ENCODE measurements around the gene TPM4. TPM values are rescaled to one million over a fixed set of nuclear protein-coding genes. Genes with fewer than 3 reads are reported as not detected.
"Not testable (repeated sequence)": the region's sequence is repeated elsewhere in the genome, so short reads cannot be mapped to it uniquely, and the experiment has no call there.

The TPM4 gene
- polyA plus RNA-seq, result 223 TPM
- long read RNA-seq, donor 1, transcript TPM4-201 (8 exons, 2,666 nt), result major isoform, 34 of 95 reads
- long read RNA-seq, donor 1, transcript TPM4-213 (1 exons, 2,672 nt), result minor isoform, 32 of 95 reads
- long read RNA-seq, donor 1, partial matches to known transcripts, result 26 of 95 reads
- long read RNA-seq, donor 1, other reads (novel, unspliced or antisense), result 0 of 95 reads
- long read RNA-seq, donor 2, transcript TPM4-201 (8 exons, 2,666 nt), result minor isoform, 77 of 330 reads
- long read RNA-seq, donor 2, transcript TPM4-213 (1 exons, 2,672 nt), result major isoform, 90 of 330 reads
- long read RNA-seq, donor 2, transcript TPM4-206 (4 exons, 877 nt), result minor isoform, 5 of 330 reads
- long read RNA-seq, donor 2, partial matches to known transcripts, result 143 of 330 reads
- long read RNA-seq, donor 2, other reads (novel, unspliced or antisense), result 14 of 330 reads
- long read RNA-seq, donor 3, result 0 reads
- long read RNA-seq, donor 4, transcript TPM4-213 (1 exons, 2,672 nt), result major isoform, 9 of 12 reads
- long read RNA-seq, donor 4, partial matches to known transcripts, result 0 of 12 reads
- long read RNA-seq, donor 4, other reads (novel, unspliced or antisense), result 0 of 12 reads
- long read RNA-seq, donor 5, transcript TPM4-213 (1 exons, 2,672 nt), result minor isoform, 34 of 133 reads
- long read RNA-seq, donor 5, transcript TPM4-201 (8 exons, 2,666 nt), result major isoform, 58 of 133 reads
- long read RNA-seq, donor 5, partial matches to known transcripts, result 40 of 133 reads
- long read RNA-seq, donor 5, other reads (novel, unspliced or antisense), result 0 of 133 reads
- long read RNA-seq, donor 6, transcript TPM4-213 (1 exons, 2,672 nt), result major isoform, 106 of 263 reads
- long read RNA-seq, donor 6, transcript TPM4-201 (8 exons, 2,666 nt), result minor isoform, 85 of 263 reads
- long read RNA-seq, donor 6, partial matches to known transcripts, result 46 of 263 reads
- long read RNA-seq, donor 6, other reads (novel, unspliced or antisense), result 25 of 263 reads
- long read RNA-seq, donor 7, transcript TPM4-201 (8 exons, 2,666 nt), result major isoform, 59 of 160 reads
- long read RNA-seq, donor 7, transcript TPM4-213 (1 exons, 2,672 nt), result minor isoform, 54 of 160 reads
- long read RNA-seq, donor 7, partial matches to known transcripts, result 44 of 160 reads
- long read RNA-seq, donor 7, other reads (novel, unspliced or antisense), result 0 of 160 reads
- long read RNA-seq, donor 8, transcript TPM4-213 (1 exons, 2,672 nt), result major isoform, 83 of 267 reads
- long read RNA-seq, donor 8, transcript TPM4-201 (8 exons, 2,666 nt), result minor isoform, 74 of 267 reads
- long read RNA-seq, donor 8, partial matches to known transcripts, result 103 of 267 reads
- long read RNA-seq, donor 8, other reads (novel, unspliced or antisense), result 5 of 267 reads
- long read RNA-seq, donor 9, transcript TPM4-201 (8 exons, 2,666 nt), result minor isoform, 38 of 153 reads
- long read RNA-seq, donor 9, transcript TPM4-213 (1 exons, 2,672 nt), result major isoform, 65 of 153 reads
- long read RNA-seq, donor 9, partial matches to known transcripts, result 41 of 153 reads
- long read RNA-seq, donor 9, other reads (novel, unspliced or antisense), result 6 of 153 reads
- long read RNA-seq, donor 10, transcript TPM4-201 (8 exons, 2,666 nt), result minor isoform, 53 of 167 reads
- long read RNA-seq, donor 10, transcript TPM4-213 (1 exons, 2,672 nt), result major isoform, 64 of 167 reads
- long read RNA-seq, donor 10, partial matches to known transcripts, result 33 of 167 reads
- long read RNA-seq, donor 10, other reads (novel, unspliced or antisense), result 17 of 167 reads
- long read RNA-seq, donor 11, transcript TPM4-213 (1 exons, 2,672 nt), result minor isoform, 45 of 131 reads
- long read RNA-seq, donor 11, transcript TPM4-201 (8 exons, 2,666 nt), result major isoform, 61 of 131 reads
- long read RNA-seq, donor 11, partial matches to known transcripts, result 23 of 131 reads
- long read RNA-seq, donor 11, other reads (novel, unspliced or antisense), result 0 of 131 reads

DNA sequence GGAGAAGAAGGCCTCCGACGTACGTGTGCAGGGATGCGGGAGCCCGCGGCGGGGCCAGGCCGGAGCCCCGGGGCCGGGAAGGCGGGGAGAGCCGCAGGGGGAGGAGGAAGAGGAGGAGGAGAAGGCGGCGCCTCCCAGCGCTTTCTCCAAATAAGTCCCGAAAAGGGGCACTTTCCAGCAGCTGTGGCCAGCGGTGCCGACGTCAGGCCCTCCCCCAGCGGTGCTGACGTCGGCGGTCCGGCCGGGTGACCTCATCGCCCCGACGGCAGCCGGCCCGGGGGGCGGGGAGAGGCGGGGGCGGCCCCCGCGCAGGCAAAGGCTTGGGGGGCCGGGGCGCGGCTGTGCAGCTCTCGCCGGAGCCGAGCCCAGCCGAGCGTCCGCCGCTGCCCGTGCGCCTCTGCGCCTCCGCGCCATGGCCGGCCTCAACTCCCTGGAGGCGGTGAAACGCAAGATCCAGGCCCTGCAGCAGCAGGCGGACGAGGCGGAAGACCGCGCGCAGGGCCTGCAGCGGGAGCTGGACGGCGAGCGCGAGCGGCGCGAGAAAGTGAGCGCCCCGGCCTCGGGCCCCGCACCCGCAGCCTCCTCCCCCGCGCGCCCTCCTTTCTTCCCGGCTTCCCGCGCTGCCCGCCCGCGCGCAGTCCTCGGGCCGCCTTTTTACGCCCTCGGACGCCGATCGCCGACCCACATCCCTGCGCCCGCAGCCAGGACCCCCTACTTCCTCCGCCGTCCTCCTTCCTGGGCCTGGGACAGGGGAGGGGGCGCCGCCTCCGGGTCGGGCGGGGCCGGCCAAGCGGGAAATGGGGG lies at the start of gene TPM4:
Gene TPM4 (plus strand): TSS at position 342 of the 804 bp plus-strand sequence. CDS start 71 bp downstream, at position 413.
- H3K27ac ChIP-seq (ENCODE audit: low read length), result peak within 1 kb of the TSS; percentile 98
- DNase-seq, result peak; percentile 92 to 95
- peak within 1 kb of the TSS; percentile 76 for H3K4me3 ChIP-seq (ENCODE audit: low read length)
- no peaks in the 10 kb centered on the region for H3K27me3 ChIP-seq (ENCODE audit: control insufficient read depth, insufficient read depth, low read length)
- peaks cover 27% of the 10 kb centered on the region for H3K4me1 ChIP-seq (ENCODE audit: control insufficient read depth, insufficient read depth, low read length)
- H3K9me3 ChIP-seq (ENCODE audit: control insufficient read depth, low read depth, low read length), result no peaks in the 10 kb centered on the region
- peaks cover 11% of the 10 kb centered on the region for H3K36me3 ChIP-seq (ENCODE audit: control insufficient read depth, insufficient read depth, low read length)
- WGBS (ENCODE audit: insufficient coverage, low lambda C conversion rate), result no CpG with 5 or more reads among the region's 101 CpGs

DNA sequence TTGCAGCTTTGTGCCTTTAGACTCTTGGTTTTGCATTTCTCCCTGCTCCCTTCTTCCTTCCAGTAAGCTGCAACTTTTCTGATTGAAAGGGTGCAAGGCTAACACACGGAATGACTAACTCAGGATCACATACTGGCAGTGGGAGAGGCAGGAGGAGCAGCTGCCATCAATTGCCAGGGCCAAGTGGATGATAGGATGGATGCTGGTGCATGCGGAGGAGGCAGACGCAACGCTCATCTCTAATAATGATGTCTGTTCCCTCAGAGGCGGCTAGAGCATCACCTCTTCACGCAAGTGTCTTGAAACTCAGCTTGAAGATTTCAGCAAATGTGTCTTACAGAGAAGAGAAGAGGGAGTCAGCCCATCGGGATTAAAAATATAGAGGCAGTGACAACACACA lies 49.5 kb upstream of the TPM4 start:
- H3K9me3 ChIP-seq (ENCODE audit: control insufficient read depth, low read depth, low read length), result no peaks in the 10 kb centered on the region
- H3K4me3 ChIP-seq (ENCODE audit: low read length), result no peak overlapping the region
- H3K27me3 ChIP-seq (ENCODE audit: control insufficient read depth, insufficient read depth, low read length), result no peaks in the 10 kb centered on the region
- no peaks in the 10 kb centered on the region for H3K4me1 ChIP-seq (ENCODE audit: control insufficient read depth, insufficient read depth, low read length)
- H3K36me3 ChIP-seq (ENCODE audit: control insufficient read depth, insufficient read depth, low read length), result no peaks in the 10 kb centered on the region
- DNase-seq, result no peak
- no peak overlapping the region for H3K27ac ChIP-seq (ENCODE audit: low read length)
- WGBS (ENCODE audit: insufficient coverage, low lambda C conversion rate), result 100% methylated on average over 1 of the region's 7 CpGs

DNA sequence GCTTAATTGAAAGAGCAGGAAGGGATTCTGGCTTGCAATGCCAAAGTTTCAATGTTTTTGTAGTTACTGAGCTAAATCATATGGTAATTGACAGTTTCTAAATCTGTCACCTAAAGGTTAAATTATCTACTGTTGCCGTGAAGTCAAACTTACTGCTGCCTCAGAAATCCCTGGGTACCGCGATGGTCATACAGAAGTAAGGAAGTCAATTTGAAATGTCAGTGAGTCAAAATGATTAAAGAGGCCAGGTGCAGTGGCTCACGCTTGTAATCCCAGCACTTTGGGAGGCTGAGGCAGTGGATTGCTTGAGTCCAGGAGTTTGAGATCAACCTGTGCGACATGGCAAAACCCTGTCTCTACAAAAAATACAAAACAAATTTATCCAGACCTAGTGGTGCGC lies 48.8 kb upstream of the TPM4 start:
- Histone ChIP-seq H3K27ac (ENCODE audit: low read length) (no peak overlapping the region), H3K9me3 (ENCODE audit: control insufficient read depth, low read depth, low read length) (no peaks in the 10 kb centered on the region), H3K36me3 (ENCODE audit: control insufficient read depth, insufficient read depth, low read length) (no peaks in the 10 kb centered on the region), H3K4me3 (ENCODE audit: low read length) (no peak overlapping the region), H3K4me1 (ENCODE audit: control insufficient read depth, insufficient read depth, low read length) (no peaks in the 10 kb centered on the region), H3K27me3 (ENCODE audit: control insufficient read depth, insufficient read depth, low read length) (no peaks in the 10 kb centered on the region)
- DNase-seq, result no peak
- no CpG with 5 or more reads among the region's 6 CpGs for WGBS (ENCODE audit: insufficient coverage, low lambda C conversion rate)

DNA sequence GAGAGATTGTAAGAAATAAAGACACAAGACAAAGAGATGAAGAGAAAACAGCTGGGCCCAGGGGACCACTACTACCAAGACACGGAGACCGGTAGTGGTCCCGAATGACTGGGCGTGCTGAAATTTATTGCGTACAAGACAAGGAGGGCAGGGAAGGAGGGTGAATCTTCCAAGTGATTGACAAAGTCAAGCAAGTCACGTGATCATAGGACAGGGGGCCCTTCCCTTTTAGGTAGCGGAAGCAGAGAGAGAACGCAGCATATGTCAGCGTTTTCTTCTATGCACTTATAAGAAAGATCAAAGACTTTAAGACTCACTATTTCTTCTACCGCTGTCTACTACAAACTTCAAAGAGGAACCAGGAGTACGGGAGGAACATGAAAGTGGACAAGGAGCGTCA lies 46.1 kb upstream of the TPM4 start:
- 100% methylated on average over 2 of the region's 12 CpGs for WGBS (ENCODE audit: insufficient coverage, low lambda C conversion rate)

DNA sequence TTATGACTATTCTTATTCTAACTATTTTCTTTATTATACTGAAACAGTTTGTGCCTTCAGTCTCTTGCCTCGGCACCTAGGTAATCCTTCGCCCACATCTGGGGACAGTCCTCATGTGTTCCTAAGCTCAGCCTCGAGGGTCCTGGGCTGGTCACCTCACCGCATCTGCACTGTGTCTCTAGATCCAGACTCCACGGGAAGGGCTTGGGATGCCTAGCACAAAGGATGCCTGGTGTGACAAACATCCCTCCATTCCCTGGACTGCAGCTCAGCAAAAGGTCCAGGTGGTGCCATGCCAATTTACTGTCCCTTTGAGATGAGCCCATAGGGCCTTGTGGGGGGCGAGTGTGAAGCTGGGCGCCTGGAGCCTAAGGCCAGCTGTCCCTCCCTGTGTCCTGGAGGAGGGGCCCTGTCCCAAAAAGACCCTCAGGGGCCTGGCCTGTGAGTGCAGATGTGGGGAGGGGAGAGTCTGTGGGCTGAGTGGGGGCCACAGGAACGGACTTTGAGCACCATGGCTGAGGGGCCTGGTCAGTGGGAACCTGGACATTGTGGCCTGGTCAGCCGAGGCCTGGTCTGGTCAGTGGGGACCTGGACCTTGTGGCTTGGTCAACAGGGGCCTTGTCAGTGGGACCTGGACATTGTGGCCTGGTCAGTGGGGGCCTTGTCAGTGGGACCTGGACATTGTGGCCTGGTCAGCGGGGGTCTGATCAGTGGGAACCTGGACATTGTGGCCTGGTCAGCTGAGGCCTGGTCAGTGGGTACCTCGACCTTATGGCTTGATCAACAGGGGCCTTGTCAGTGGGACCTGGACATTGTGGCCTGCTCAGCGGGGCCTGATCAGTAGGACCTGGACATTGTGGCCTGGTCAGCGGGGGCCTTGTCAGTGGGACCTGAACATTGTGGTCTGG lies 45.1 kb upstream of the TPM4 start:
- Histone ChIP-seq H3K27me3 (ENCODE audit: control insufficient read depth, insufficient read depth, low read length) (no peaks in the 10 kb centered on the region), H3K36me3 (ENCODE audit: control insufficient read depth, insufficient read depth, low read length) (no peaks in the 10 kb centered on the region), H3K4me3 (ENCODE audit: low read length) (no peak overlapping the region), H3K27ac (ENCODE audit: low read length) (no peak overlapping the region), H3K9me3 (ENCODE audit: control insufficient read depth, low read depth, low read length) (no peaks in the 10 kb centered on the region), H3K4me1 (ENCODE audit: control insufficient read depth, insufficient read depth, low read length) (no peaks in the 10 kb centered on the region)
- no peak for DNase-seq
- WGBS (ENCODE audit: insufficient coverage, low lambda C conversion rate), result no CpG with 5 or more reads among the region's 13 CpGs

More for the DNA sequence above, 46.1 kb upstream of the TPM4 start:
- not testable (repeated sequence) for H3K9me3 ChIP-seq (ENCODE audit: control insufficient read depth, low read depth, low read length); H3K4me3 ChIP-seq (ENCODE audit: low read length); DNase-seq; H3K27ac ChIP-seq (ENCODE audit: low read length); H3K36me3 ChIP-seq (ENCODE audit: control insufficient read depth, insufficient read depth, low read length); H3K27me3 ChIP-seq (ENCODE audit: control insufficient read depth, insufficient read depth, low read length); H3K4me1 ChIP-seq (ENCODE audit: control insufficient read depth, insufficient read depth, low read length)

DNA sequence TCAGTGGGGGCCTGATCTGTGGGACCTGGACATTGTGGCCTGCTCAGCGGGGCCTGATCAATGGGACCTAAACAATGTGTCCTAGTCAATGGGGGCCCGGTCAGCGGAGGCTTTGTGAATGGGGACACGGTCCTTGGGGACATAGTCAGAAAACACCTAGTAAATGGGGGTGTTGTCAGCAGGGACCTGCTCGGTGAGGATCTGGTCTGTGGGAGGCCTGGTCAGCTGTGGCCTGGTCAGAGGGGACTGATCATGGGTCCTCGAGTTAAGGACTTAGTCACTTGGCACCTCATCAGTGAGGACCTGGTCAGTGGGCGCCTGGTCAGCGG lies 44.5 kb upstream of the TPM4 start:
- Histone ChIP-seq H3K27me3 (ENCODE audit: control insufficient read depth, insufficient read depth, low read length) (no peaks in the 10 kb centered on the region), H3K36me3 (ENCODE audit: control insufficient read depth, insufficient read depth, low read length) (no peaks in the 10 kb centered on the region), H3K4me3 (ENCODE audit: low read length) (no peak overlapping the region), H3K9me3 (ENCODE audit: control insufficient read depth, low read depth, low read length) (no peaks in the 10 kb centered on the region), H3K4me1 (ENCODE audit: control insufficient read depth, insufficient read depth, low read length) (no peaks in the 10 kb centered on the region), H3K27ac (ENCODE audit: low read length) (no peak overlapping the region)
- no CpG with 5 or more reads among the region's 8 CpGs for WGBS (ENCODE audit: insufficient coverage, low lambda C conversion rate)
- DNase-seq, result no peak

DNA sequence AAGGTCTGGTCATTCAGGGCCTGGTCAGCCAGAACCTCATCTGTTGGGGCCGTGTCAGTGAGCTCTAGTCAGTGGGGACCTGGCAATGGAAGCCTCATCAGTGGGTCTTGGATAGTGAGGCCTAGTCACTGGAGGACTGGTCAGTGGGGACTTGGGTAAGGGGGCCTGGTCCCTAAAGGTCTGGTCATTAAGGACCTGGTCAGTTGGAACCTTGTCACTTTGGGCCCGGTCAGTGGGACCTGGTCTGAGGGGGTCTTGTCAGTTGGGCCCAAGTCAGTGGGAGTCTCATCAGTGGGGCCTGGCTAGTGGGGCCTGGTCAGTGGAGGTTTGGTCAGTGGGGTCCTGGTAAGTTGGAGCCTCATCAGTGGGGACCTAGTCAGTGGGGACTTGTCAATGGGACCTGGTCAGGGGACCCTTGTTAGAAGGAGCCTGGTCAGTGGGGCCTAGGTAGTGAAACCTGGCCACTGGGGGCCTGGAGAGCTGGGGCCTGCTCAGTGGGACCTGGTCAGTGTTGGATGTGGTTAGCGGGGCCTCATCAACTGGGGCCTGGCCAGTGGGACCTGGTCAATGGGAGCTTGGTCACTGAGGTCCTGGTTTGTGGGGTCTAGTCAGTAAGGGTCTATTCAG lies 43.7 kb upstream of the TPM4 start:
- Histone ChIP-seq H3K9me3 (ENCODE audit: control insufficient read depth, low read depth, low read length) (no peaks in the 10 kb centered on the region), H3K4me3 (ENCODE audit: low read length) (no peak overlapping the region), H3K27me3 (ENCODE audit: control insufficient read depth, insufficient read depth, low read length) (no peaks in the 10 kb centered on the region), H3K4me1 (ENCODE audit: control insufficient read depth, insufficient read depth, low read length) (no peaks in the 10 kb centered on the region), H3K27ac (ENCODE audit: low read length) (no peak overlapping the region), H3K36me3 (ENCODE audit: control insufficient read depth, insufficient read depth, low read length) (no peaks in the 10 kb centered on the region)
- no peak for DNase-seq
- WGBS (ENCODE audit: insufficient coverage, low lambda C conversion rate), result no CpG with 5 or more reads among the region's 3 CpGs

DNA sequence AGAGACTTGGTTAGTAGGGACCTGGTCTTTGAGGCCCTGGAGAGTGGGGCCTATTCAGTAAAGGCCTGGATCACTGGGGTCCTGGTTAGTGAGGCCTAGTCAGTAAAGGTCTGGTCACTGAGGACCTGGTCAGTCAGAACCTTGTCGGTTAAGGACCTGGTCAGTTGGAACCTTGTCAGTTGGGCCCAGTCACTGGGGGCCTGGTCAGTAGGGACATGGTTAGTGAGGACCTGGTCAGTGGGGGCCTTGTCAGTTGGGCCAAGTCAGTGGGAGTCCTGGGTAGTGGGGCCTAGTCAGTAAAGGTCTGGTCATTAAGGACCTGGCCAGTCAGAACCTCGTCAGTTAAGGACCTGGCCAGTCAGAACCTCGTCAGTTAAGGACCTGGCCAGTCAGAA lies 43.2 kb upstream of the TPM4 start:
- Histone ChIP-seq H3K36me3 (ENCODE audit: control insufficient read depth, insufficient read depth, low read length) (no peaks in the 10 kb centered on the region), H3K4me3 (ENCODE audit: low read length) (no peak overlapping the region), H3K27ac (ENCODE audit: low read length) (no peak overlapping the region), H3K9me3 (ENCODE audit: control insufficient read depth, low read depth, low read length) (no peaks in the 10 kb centered on the region), H3K4me1 (ENCODE audit: control insufficient read depth, insufficient read depth, low read length) (no peaks in the 10 kb centered on the region), H3K27me3 (ENCODE audit: control insufficient read depth, insufficient read depth, low read length) (no peaks in the 10 kb centered on the region)
- WGBS (ENCODE audit: insufficient coverage, low lambda C conversion rate), result no CpG with 5 or more reads among the region's 3 CpGs
- DNase-seq, result no peak

All from large intestine (tissue), 12 donors.